Upper lobe of left lung (tissue), 4 donors: ENCODE data around the gene SNCB.

ENCODE experiments used
- EP300 ChIP-seq, 4 donors: sonication (generic); formaldehyde crosslinking; IDR thresholded peaks; one replicate each; pipeline ENCODE4 v1.5.1; 2017; ENCODE audit warnings: antibody characterized with exemption in 4 of 4, control low read depth in 2 of 4
- POLR2A ChIP-seq, 4 donors: fragments of 450-650 bp; IDR thresholded peaks; one replicate each; pipeline ENCODE4 v1.5.1; 2016 to 2017; ENCODE audit warnings: antibody characterized with exemption in 4 of 4, mild to moderate bottlenecking in 2 of 4
- POLR2AphosphoS5 ChIP-seq, 2 donors: sonication (generic); formaldehyde crosslinking; IDR thresholded peaks; one replicate each; pipeline ENCODE4 v1.5.1; 2017; ENCODE audit warnings: antibody characterized with exemption in 2 of 2
- TF ChIP-seq, protein P1 (sequence below), 6 experiments: fragments of 450-650 bp in 4 of 6; fragments of 200-600 bp in 2 of 6; sonication (generic) in 2 of 6; IDR thresholded peaks; one replicate each; pipeline ENCODE4 v1.5.1; 2016 to 2019; ENCODE audit warnings: antibody characterized with exemption in 6 of 6

DNA sequence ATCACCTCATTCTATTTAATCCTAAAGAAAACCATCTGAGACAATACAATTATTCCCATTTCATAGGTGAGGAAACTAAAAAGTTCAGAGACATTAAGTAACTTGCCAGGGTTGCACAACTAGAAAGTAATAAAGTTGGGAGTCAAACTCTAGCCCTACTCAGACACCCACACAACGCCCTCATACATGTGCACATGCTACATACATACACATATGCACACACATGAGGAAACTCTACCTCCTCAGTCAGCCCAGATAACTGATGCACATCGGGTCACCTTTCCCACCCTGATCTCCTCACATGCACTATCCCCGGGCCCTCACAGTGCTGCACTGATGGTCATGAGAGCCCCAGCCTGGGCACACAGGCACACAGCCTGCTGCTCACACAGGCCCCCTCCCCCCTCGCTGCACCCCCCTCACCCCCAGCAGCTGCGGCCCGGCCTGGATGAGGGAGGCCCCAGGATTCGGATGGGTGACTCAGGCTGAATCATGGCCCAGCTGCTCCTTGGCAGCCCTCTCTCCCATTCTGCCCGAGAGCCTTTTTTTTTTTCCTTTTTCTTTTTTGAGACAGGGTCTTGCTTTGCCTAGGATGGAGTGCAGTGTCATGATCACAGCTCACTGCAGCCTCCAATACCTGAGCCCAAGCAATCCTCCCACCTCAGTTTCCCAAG, 15.4 kb downstream of the SNCB start:
- TF ChIP-seq, protein P1, sequence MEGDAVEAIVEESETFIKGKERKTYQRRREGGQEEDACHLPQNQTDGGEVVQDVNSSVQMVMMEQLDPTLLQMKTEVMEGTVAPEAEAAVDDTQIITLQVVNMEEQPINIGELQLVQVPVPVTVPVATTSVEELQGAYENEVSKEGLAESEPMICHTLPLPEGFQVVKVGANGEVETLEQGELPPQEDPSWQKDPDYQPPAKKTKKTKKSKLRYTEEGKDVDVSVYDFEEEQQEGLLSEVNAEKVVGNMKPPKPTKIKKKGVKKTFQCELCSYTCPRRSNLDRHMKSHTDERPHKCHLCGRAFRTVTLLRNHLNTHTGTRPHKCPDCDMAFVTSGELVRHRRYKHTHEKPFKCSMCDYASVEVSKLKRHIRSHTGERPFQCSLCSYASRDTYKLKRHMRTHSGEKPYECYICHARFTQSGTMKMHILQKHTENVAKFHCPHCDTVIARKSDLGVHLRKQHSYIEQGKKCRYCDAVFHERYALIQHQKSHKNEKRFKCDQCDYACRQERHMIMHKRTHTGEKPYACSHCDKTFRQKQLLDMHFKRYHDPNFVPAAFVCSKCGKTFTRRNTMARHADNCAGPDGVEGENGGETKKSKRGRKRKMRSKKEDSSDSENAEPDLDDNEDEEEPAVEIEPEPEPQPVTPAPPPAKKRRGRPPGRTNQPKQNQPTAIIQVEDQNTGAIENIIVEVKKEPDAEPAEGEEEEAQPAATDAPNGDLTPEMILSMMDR (IDR thresholded peaks at IDR 0.05), result no peak
- no peak for TF ChIP-seq EP300 (IDR thresholded peaks at IDR 0.05)
- no peak for TF ChIP-seq POLR2AphosphoS5 (IDR thresholded peaks at IDR 0.05)
- no peak for TF ChIP-seq POLR2A (IDR thresholded peaks at IDR 0.05)
